Heart right ventricle (tissue), 16 donors: ENCODE measurements around the gene MYH7. TPM values are rescaled to one million over a fixed set of nuclear protein-coding genes. Genes with fewer than 3 reads are reported as not detected.
A peak's percentile ranks its signal among the peaks of the same experiment; 100 is the strongest.

Experiments
- ATAC-seq, 8 donors: fragments of 200-7000 bp; cut with Tn5 transposase; one replicate each; pipeline ENCODE4 v1.9.1; 2020; ENCODE audit warnings: mild to moderate bottlenecking in 8 of 8, moderate library complexity in 8 of 8, moderate number of reproducible peaks in 1 of 8
- DNase-seq, 2 donors: peaks; one replicate each; pipeline ENCODE4 v3.0.0-alpha.2; 2020
- H3K27ac ChIP-seq, 10 donors: fragments of 200-600 bp; sonication (generic) in 2 of 10; one replicate each; pipeline versions ENCODE4 v1.5.0 to v1.8.0; 2020 to 2022; ENCODE audit warnings: mild to moderate bottlenecking in 3 of 10
- H3K27me3 ChIP-seq, 7 donors: fragments of 200-600 bp; one replicate each; pipeline ENCODE4 v1.8.0; 2021 to 2022; ENCODE audit warnings: mild to moderate bottlenecking in 2 of 7
- H3K36me3 ChIP-seq, 9 donors: fragments of 200-600 bp; sonication (generic) in 1 of 9; one replicate each; pipeline versions ENCODE4 v1.5.0 to v1.8.0; 2020 to 2022; ENCODE audit warnings: mild to moderate bottlenecking in 2 of 9
- H3K4me1 ChIP-seq, 9 donors: fragments of 200-600 bp; sonication (generic) in 1 of 9; one replicate each; pipeline versions ENCODE4 v1.5.0 to v1.8.0; 2020 to 2022; ENCODE audit warnings: mild to moderate bottlenecking in 4 of 9
- H3K4me3 ChIP-seq, 10 donors: fragments of 200-600 bp; sonication (generic) in 2 of 10; one replicate each; pipeline versions ENCODE4 v1.5.0 to v1.8.0; 2020 to 2022; ENCODE audit warnings: mild to moderate bottlenecking in 7 of 10, moderate library complexity in 2 of 10
- H3K9me3 ChIP-seq, 11 donors: fragments of 200-600 bp in 10 of 11; sonication (generic) in 2 of 11; one replicate each; pipeline versions ENCODE4 v1.5.0 to v1.8.0; 2013 to 2022; ENCODE audit warnings: mild to moderate bottlenecking in 2 of 11, control low read depth in 1 of 11, moderate library complexity in 1 of 11
- CTCF ChIP-seq, 9 donors: fragments of 200-600 bp; sonication (generic) in 2 of 9; IDR thresholded peaks; one replicate each; pipeline versions ENCODE4 v1.5.0 to v1.8.0; 2021 to 2022; ENCODE audit warnings: antibody characterized with exemption in 9 of 9, mild to moderate bottlenecking in 5 of 9, moderate library complexity in 1 of 9
- WGBS, 2 donors: extraction: QIAGEN DNeasy Blood & Tissue Kit; methylation state at CpG; one replicate each; pipeline ENCODE4 v1.1.7; 2013; ENCODE audit warnings: inconsistent platforms in 1 of 2; 5-methylcytosine and 5-hydroxymethylcytosine counted together
- intact Hi-C, 10 donors: fragments of 100-400 bp; cut with DNase I; formaldehyde crosslinking; loops; one replicate each; pipeline versions ENCODE4 v1.11.1 to v1.14.2; 2022
- microRNA-seq, 2 donors: library from miRNA; unstranded; fragments of <30 nt; microRNA quantifications; one replicate each; pipeline ENCODE4 v1.2.0, GENCODE V29; 2021
- polyA plus RNA-seq, 2 donors: library from polyadenylated mRNA; stranded (reverse); fragments of 200-250 nt; gene quantifications; one replicate each; pipeline ENCODE4 v1.2.3, GENCODE V29; 2013
- total RNA-seq, 10 donors: library from RNA; stranded (reverse); fragmentation: NEBNext Ultra II Directional in 3 of 10; extraction: Animal tissue kit (Norgen Biotek cat#: 25700) in 3 of 10; gene quantifications; one replicate each; pipeline versions ENCODE4 v1.2.1 to v1.2.4, GENCODE V29; 2021 to 2023
- donor health status: Arrhythmogenic right ventricular cardiomyopathy.
- donor health status: ischemic (EF 13 %, LVEDD 7.1; RV severe dilation, severe dysfunction).
- donor health status: healthy with polysubstance abuse.
- donor health status: DM: no; HTN: yes; CAD: no.
- donor health status: DM: no; HTN: no; CAD: no.
- donor health status: ischemic (EF 25% LVEDD 6.9; RV normal size, moderate dysfunction).
- donor health status: ischemic (EF 25% LVEDD 5.7; RV mildly dilated, moderate dysfunction).
- donor health status: healthy.
- donor health status: DM: yes; HTN: yes; CAD: no.
- donor health status: Ischemic cardiomyopathy.
- donor health status: ischemic (EF 35%, LVEDD 5.7; RV mildly dilated, moderate dysfunction).
- donor health status: nonischemic (EF 11% LVEDD 7.7; RV severe dilation, severe dysfunction).
- donor health status: DM: yes; HTN: yes; CAD: no.
- donor health status: PGD.
- donor health status: ischemic (EF 29% LVEDD 5.4; RV normal size, mild dysfunction).
- donor health status: nonischemic (EF 23%, LVEDD 6.1; RV moderate dilation, normal function).

Gene MYH7
- total and polyA plus RNA-seq, 12 donors: 641 to 22,607 (median 18,940) TPM

- H3K9me3 ChIP-seq: no peaks in the 10 kb centered on the region
- peaks cover 0 to 45% (median 18%) of the 10 kb centered on the region in 7 donors for H3K27me3 ChIP-seq
- ATAC-seq (peak; percentile 30 to 78 (median 46)), DNase-seq (peak; percentile 47 to 65)
- TF ChIP-seq CTCF (IDR thresholded peaks at IDR 0.05): no peak
- peaks cover 0 to 22% (median 5%) of the 10 kb centered on the region in 9 donors for H3K4me1 ChIP-seq
- intact Hi-C loops: loop anchor here in 2 of 10 donors (5.0 kb wide), 2 partner anchors 38 to 103 kb away; no protein-coding TSS in a partner anchor
- WGBS, 2 donors: 9 to 12% methylated on average over 73 to 74 of the region's 74 CpGs
- peak within 1 kb of the TSS; percentile 26 to 63 (median 58) for H3K4me3 ChIP-seq
- peaks cover 0 to 2% (median 0%) of the 10 kb centered on the region in 9 donors for H3K36me3 ChIP-seq
- peak within 1 kb of the TSS; percentile 50 to 90 (median 86) for H3K27ac ChIP-seq
Observed at GRCh38 chr14:23365036-23365731, 70.3 kb downstream of the MYH7 start, which contains the start of gene EFS. EFS (minus strand) TSS chr14:23365172; CDS start chr14:23365025, 147 bp downstream.

GRCh38 chr14:23364164-23365035 lies 71.1 kb downstream of the MYH7 start:
- Histone ChIP-seq H3K9me3 (no peaks in the 10 kb centered on the region), H3K27ac (peak overlapping the region; percentile 50 to 90 (median 86)), H3K4me1 (peaks cover 0 to 22% (median 5%) of the 10 kb centered on the region in 9 donors), H3K27me3 (peaks cover 0 to 45% (median 18%) of the 10 kb centered on the region in 7 donors), H3K36me3 (peaks cover 0 to 6% (median 0%) of the 10 kb centered on the region in 9 donors), H3K4me3 (peak overlapping the region; percentile 26 to 63 (median 58))
- 34 to 44% methylated on average over 21 of the region's 21 CpGs for WGBS, 2 donors
- no peak for TF ChIP-seq CTCF (IDR thresholded peaks at IDR 0.05)
- DNase-seq (no peak), ATAC-seq (peak in 7 of 8 donors; percentile 5 to 36 (median 17))
- intact Hi-C loops: loop anchor here in 2 of 10 donors (5.0 kb wide), 2 partner anchors 37 to 102 kb away; no protein-coding TSS in a partner anchor

Small RNA genes lying within 50 kb of the gene (microRNA-seq; reads per million reads assigned to microRNA genes)
- 1,047 to 1,197 reads per million in 2 donors for gene MIR208A
- gene MIR208B: 40,680 to 76,733 reads per million in 2 donors

Other genes starting within 250 kb of the MYH7 start
- not detected for gene RNF212B, start 197.7 kb downstream of the MYH7 start, total RNA-seq
- not detected for gene RNF212B, start 197.7 kb downstream of the MYH7 start, polyA plus RNA-seq
- gene HOMEZ, start 149.5 kb downstream of the MYH7 start, total RNA-seq: 10 to 100 TPM in 4 of 10 donors, 1 to 10 TPM in 6; 5.7 to 13.4 (median 9.5) TPM
- gene HOMEZ, start 149.5 kb downstream of the MYH7 start, polyA plus RNA-seq: 1 to 10 TPM; 7.0 to 7.3 TPM
- 1 to 10 TPM; 4.5 to 9.3 (median 6.6) TPM for gene PPP1R3E, start 132.8 kb downstream of the MYH7 start, total RNA-seq
- 10 to 100 TPM in 1 of 2 donors, 1 to 10 TPM in 1; 2.3 to 20.6 TPM for gene PPP1R3E, start 132.8 kb downstream of the MYH7 start, polyA plus RNA-seq
- 10 to 100 TPM; 33.3 to 44.9 (median 38.2) TPM for gene BCL2L2, start 128.8 kb downstream of the MYH7 start, total RNA-seq
- gene BCL2L2, start 128.8 kb downstream of the MYH7 start, polyA plus RNA-seq: 10 to 100 TPM; 16.8 to 22.4 TPM
- 10 to 100 TPM; 57.0 to 96.1 (median 67.8) TPM for gene PABPN1, start 114.2 kb downstream of the MYH7 start, total RNA-seq
- 100 to 1,000 TPM in 1 of 2 donors, 10 to 100 TPM in 1; 67.0 to 196 TPM for gene PABPN1, start 114.2 kb downstream of the MYH7 start, polyA plus RNA-seq
- gene SLC22A17, start 82.8 kb downstream of the MYH7 start, total RNA-seq: 10 to 100 TPM in 4 of 10 donors, 1 to 10 TPM in 6; 4.8 to 18.9 (median 9.6) TPM
- gene SLC22A17, start 82.8 kb downstream of the MYH7 start, polyA plus RNA-seq: 10 to 100 TPM in 1 of 2 donors, 1 to 10 TPM in 1; 9.9 to 10.6 TPM
- gene EFS, start 70.5 kb downstream of the MYH7 start, total RNA-seq: 1 to 10 TPM; 1.1 to 3.7 (median 2.2) TPM
- 1 to 10 TPM; 3.7 to 6.0 TPM for gene EFS, start 70.5 kb downstream of the MYH7 start, polyA plus RNA-seq
- under 1 TPM in 1 of 10 donors, not detected in 9; 0.29 TPM for gene IL25, start 62.9 kb downstream of the MYH7 start, total RNA-seq
- not detected for gene IL25, start 62.9 kb downstream of the MYH7 start, polyA plus RNA-seq
- under 1 TPM in 3 of 10 donors, not detected in 7; 0.32 to 0.53 (median 0.49) TPM for gene CMTM5, start 58.6 kb downstream of the MYH7 start, total RNA-seq
- gene CMTM5, start 58.6 kb downstream of the MYH7 start, polyA plus RNA-seq: 1 to 10 TPM; 2.9 to 5.3 TPM
- 1,000 to 10,000 TPM in 2 of 10 donors, 100 to 1,000 TPM in 6, 10 to 100 TPM in 2; 76.6 to 7,525 (median 125) TPM for gene MYH6, start 27.4 kb downstream of the MYH7 start, total RNA-seq
- gene MYH6, start 27.4 kb downstream of the MYH7 start, polyA plus RNA-seq: 1,000 to 10,000 TPM; 3,967 to 5,106 TPM
- 10 to 100 TPM; 14.4 to 20.9 (median 17.2) TPM for gene NGDN, start 34.0 kb upstream of the MYH7 start, total RNA-seq
- gene NGDN, start 34.0 kb upstream of the MYH7 start, polyA plus RNA-seq: 10 to 100 TPM; 22.2 to 40.5 TPM
- 1 to 10 TPM in 5 of 10 donors, under 1 TPM in 5; 0.57 to 1.9 (median 1.1) TPM for gene ZFHX2, start 116.1 kb upstream of the MYH7 start, total RNA-seq
- gene ZFHX2, start 116.1 kb upstream of the MYH7 start, polyA plus RNA-seq: 1 to 10 TPM in 1 of 2 donors, under 1 TPM in 1; 0.25 to 1.0 TPM
- gene THTPA, start 120.6 kb upstream of the MYH7 start, total RNA-seq: 10 to 100 TPM; 15.8 to 27.9 (median 18.0) TPM
- gene THTPA, start 120.6 kb upstream of the MYH7 start, polyA plus RNA-seq: 10 to 100 TPM in 1 of 2 donors, 1 to 10 TPM in 1; 8.7 to 20.8 TPM
- gene AP1G2, start 132.1 kb upstream of the MYH7 start, total RNA-seq: 10 to 100 TPM in 5 of 10 donors, 1 to 10 TPM in 5; 6.6 to 19.9 (median 9.9) TPM
- 10 to 100 TPM; 10.4 to 58.5 TPM for gene AP1G2, start 132.1 kb upstream of the MYH7 start, polyA plus RNA-seq
- gene JPH4, start 143.1 kb upstream of the MYH7 start, total RNA-seq: under 1 TPM in 9 of 10 donors, not detected in 1; 0.06 to 0.38 (median 0.15) TPM
- under 1 TPM; 0.07 to 0.22 TPM for gene JPH4, start 143.1 kb upstream of the MYH7 start, polyA plus RNA-seq
- not detected for gene DHRS2, start 200.7 kb upstream of the MYH7 start, total RNA-seq
- under 1 TPM in 1 of 2 donors, not detected in 1; 0.07 TPM for gene DHRS2, start 200.7 kb upstream of the MYH7 start, polyA plus RNA-seq